NCI-H510A (cell line): Measurements from ENCODE around the gene TMEM182.

ENCODE experiments used
- DNase-seq: peaks from one replicate; lab custom pipeline; 2025; lab: John Stamatoyannopoulos, UW

Gene TMEM182

GRCh38 chr2:102768253-102768652 lies 6.4 kb downstream of the TMEM182 start:
- DNase-seq, result no peak

- no peak for DNase-seq
Observed at GRCh38 chr2:102768892-102769291, 7.1 kb downstream of the TMEM182 start.

GRCh38 chr2:102770506-102770905 lies 8.7 kb downstream of the TMEM182 start:
- DNase-seq, result no peak

GRCh38 chr2:102771114-102771513 lies 9.3 kb downstream of the TMEM182 start:
- DNase-seq, result no peak

- no peak for DNase-seq
Observed at GRCh38 chr2:102772659-102773058, 10.8 kb downstream of the TMEM182 start.

GRCh38 chr2:102773149-102773705 lies 11.4 kb downstream of the TMEM182 start:
- DNase-seq, result no peak

- no peak for DNase-seq
Observed at GRCh38 chr2:102778260-102778659, 16.4 kb downstream of the TMEM182 start.

GRCh38 chr2:102780467-102780866 lies 18.6 kb downstream of the TMEM182 start:
- no peak for DNase-seq

GRCh38 chr2:102782187-102782586 lies 20.4 kb downstream of the TMEM182 start:
- DNase-seq, result no peak

- DNase-seq, result no peak
Observed at GRCh38 chr2:102782933-102783332, 21.1 kb downstream of the TMEM182 start.

GRCh38 chr2:102783506-102784183 lies 21.8 kb downstream of the TMEM182 start:
- DNase-seq, result no peak

GRCh38 chr2:102784940-102785339 lies 23.1 kb downstream of the TMEM182 start:
- no peak for DNase-seq

GRCh38 chr2:102788216-102788884 lies 26.5 kb downstream of the TMEM182 start:
- no peak for DNase-seq

- DNase-seq, result no peak
Observed at GRCh38 chr2:102788885-102789260, 27.0 kb downstream of the TMEM182 start.

- DNase-seq, result peak; percentile 2
Observed at GRCh38 chr2:102789349-102790090, 27.7 kb downstream of the TMEM182 start.

GRCh38 chr2:102790091-102790455 lies 28.2 kb downstream of the TMEM182 start:
- DNase-seq, result no peak

- DNase-seq, result no peak
Observed at GRCh38 chr2:102792568-102793208, 30.9 kb downstream of the TMEM182 start.

GRCh38 chr2:102795641-102796040 lies 33.8 kb downstream of the TMEM182 start:
- no peak for DNase-seq

GRCh38 chr2:102796337-102796736 lies 34.5 kb downstream of the TMEM182 start:
- no peak for DNase-seq

- no peak for DNase-seq
Observed at GRCh38 chr2:102797486-102797885, 35.7 kb downstream of the TMEM182 start.

- no peak for DNase-seq
Observed at GRCh38 chr2:102798181-102798580, 36.4 kb downstream of the TMEM182 start.

- DNase-seq, result no peak
Observed at GRCh38 chr2:102801098-102801718, 39.4 kb downstream of the TMEM182 start.
